ENCODE measurements around the gene TRIM31. TPM values are rescaled to one million over a fixed set of nuclear protein-coding genes. Genes with fewer than 3 reads are reported as not detected.

The TRIM31 gene
- total and polyA plus RNA-seq, 2 donors (not counting 1 experiment from before 2014, with no cell fraction given), result not detected

DNA sequence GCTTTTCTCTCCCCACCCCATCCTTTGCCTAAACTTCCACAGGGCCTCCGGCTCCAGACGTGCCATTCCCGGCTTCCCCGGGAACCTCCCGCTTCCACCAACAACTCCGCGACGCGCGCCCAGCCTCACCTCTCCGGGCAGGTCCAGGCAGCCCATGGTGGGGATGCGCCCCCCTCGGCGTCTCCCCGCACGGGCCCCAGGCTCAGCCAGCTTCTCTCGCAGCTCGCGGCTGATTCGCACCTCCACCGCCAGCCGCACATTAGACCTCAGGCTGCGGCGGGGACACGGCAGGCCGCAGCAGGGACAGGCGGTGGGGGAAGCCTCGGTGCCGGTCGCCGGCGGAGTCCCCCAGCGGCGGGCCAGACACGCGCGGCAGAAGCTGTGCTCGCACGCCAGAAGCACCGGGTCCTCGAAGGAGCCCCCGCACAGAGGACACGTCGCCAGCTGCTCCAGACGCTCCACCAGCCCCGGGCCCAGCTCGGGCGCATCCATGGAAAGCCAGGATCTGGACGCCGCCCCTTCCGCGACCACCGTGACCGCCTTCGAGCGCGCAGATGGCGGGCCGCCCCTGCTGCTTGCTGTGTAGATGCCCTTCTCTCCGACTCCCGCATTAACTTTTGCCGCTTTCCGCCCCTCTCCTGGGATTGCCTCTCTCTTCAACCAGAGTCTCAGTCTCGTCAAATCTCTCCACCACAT is 37.6 kb downstream of the TRIM31 start, which contains the start of gene RNF39:
RNF39 (minus strand) TSS at position 676 of the 696 bp plus-strand sequence; CDS start at position 492, 184 bp downstream.
- Histone ChIP-seq H3K27ac (ENCODE audit: insufficient read depth, low read length) (no peak within 1 kb of the TSS), H4K20me1 (ENCODE audit: control insufficient read depth, extremely low read depth, insufficient read depth, low read length) (no peaks in the 10 kb centered on the region), H3K79me2 (ENCODE audit: control insufficient read depth, insufficient read depth, low read length) (no peaks in the 10 kb centered on the region), H3K4me1 (ENCODE audit: control insufficient read depth, extremely low read depth, insufficient read depth, low read length) (peaks cover 2% of the 10 kb centered on the region), H3K4me3 (replicated peaks in 1 of 4; ENCODE audit: control extremely low read depth in 1 of 4, insufficient read depth in 1 of 4, low read depth in 3 of 4, low read length in 4 of 4) (peak within 1 kb of the TSS in 2 of 4 experiments; percentile 28 to 50), H2AFZ (ENCODE audit: low read length) (no peak within 1 kb of the TSS), H3K36me3 (ENCODE audit: control insufficient read depth, insufficient read depth, low read length) (no peaks in the 10 kb centered on the region), H3K27me3 (ENCODE audit: control insufficient read depth, insufficient read depth, low read length) (peaks cover 80% of the 10 kb centered on the region), H3K9me3 (ENCODE audit: control insufficient read depth, insufficient read depth, low read depth, low read length) (no peaks in the 10 kb centered on the region), H3K4me2 (ENCODE audit: extremely low read depth, insufficient read depth, low read length) (peak within 1 kb of the TSS; percentile 32), H3K9ac (ENCODE audit: insufficient read depth, low read length) (no peak within 1 kb of the TSS)
- peak; percentile 97 for TF ChIP-seq EZH2 (IDR thresholded peaks at IDR 0.05; ENCODE audit: low read length, missing control alignments)
- TF ChIP-seq CTCF (conservative IDR thresholded peaks at IDR 0.05 in 1 of 2, IDR thresholded peaks at IDR 0.05 in 1 of 2; ENCODE audit: low read depth in 1 of 2, low read length in 2 of 2), result no peak
- no peak for DNase-seq (ENCODE audit: low read depth in 2 of 2)

DNA sequence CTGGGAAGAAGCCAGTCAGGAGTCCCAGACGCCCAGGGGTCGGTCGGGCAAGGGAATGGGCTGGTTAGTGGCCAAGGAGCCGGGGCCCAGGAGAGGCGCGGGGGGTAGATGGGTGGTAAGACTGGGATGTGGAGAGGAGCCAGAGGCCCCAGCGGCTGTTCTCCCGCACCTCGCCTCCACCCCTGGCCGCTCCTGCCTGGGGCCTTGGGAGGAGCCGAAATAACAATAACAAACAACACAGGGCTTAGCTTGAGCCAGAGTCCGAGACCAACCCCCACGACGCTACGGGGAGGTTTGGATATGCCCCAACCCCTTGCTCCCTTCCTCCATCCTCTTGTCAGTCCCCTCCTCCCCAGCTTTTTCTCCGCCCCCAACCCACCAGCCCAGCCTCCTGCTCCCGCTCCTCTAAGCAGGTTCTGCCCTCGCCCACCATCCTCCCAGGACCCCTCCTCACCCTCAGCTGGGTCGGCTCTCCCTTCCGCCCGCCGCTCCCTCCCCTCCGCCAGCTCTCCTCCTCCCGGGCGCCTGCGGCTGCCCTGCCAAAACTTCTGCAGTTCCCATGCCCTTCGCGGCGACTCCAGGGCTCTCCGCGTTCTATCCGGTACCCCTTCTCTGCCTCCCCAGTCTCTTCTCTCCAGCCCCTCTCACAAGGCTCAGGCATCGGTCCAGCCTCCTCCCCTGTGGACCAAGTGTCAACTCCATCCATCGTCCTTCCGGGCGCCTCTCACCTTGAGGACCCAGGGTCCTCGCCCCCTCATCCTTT is 38.4 kb downstream of the TRIM31 start:
- Histone ChIP-seq H3K4me2 (ENCODE audit: extremely low read depth, insufficient read depth, low read length) (peak overlapping the region; percentile 32), H2AFZ (ENCODE audit: low read length) (no peak overlapping the region)

More for the DNA sequence above, 38.4 kb downstream of the TRIM31 start:
- peaks cover 80% of the 10 kb centered on the region for H3K27me3 ChIP-seq (ENCODE audit: control insufficient read depth, insufficient read depth, low read length)
- peaks cover 2% of the 10 kb centered on the region for H3K4me1 ChIP-seq (ENCODE audit: control insufficient read depth, extremely low read depth, insufficient read depth, low read length)
- H3K9me3 ChIP-seq (ENCODE audit: control insufficient read depth, insufficient read depth, low read depth, low read length), result no peaks in the 10 kb centered on the region
- no peak for TF ChIP-seq CTCF (conservative IDR thresholded peaks at IDR 0.05 in 1 of 2, IDR thresholded peaks at IDR 0.05 in 1 of 2; ENCODE audit: low read depth in 1 of 2, low read length in 2 of 2)
- no peak for TF ChIP-seq EZH2 (IDR thresholded peaks at IDR 0.05; ENCODE audit: low read length, missing control alignments)
- H3K27ac ChIP-seq (ENCODE audit: insufficient read depth, low read length), result no peak overlapping the region
- peak overlapping the region in 2 of 4 experiments; percentile 28 to 50 for H3K4me3 ChIP-seq (replicated peaks in 1 of 4; ENCODE audit: control extremely low read depth in 1 of 4, insufficient read depth in 1 of 4, low read depth in 3 of 4, low read length in 4 of 4)
- H4K20me1 ChIP-seq (ENCODE audit: control insufficient read depth, extremely low read depth, insufficient read depth, low read length), result no peaks in the 10 kb centered on the region
- H3K79me2 ChIP-seq (ENCODE audit: control insufficient read depth, insufficient read depth, low read length), result no peaks in the 10 kb centered on the region
- no peak overlapping the region for H3K9ac ChIP-seq (ENCODE audit: insufficient read depth, low read length)
- H3K36me3 ChIP-seq (ENCODE audit: control insufficient read depth, insufficient read depth, low read length), result no peaks in the 10 kb centered on the region
- peak in 1 of 2 donors; percentile 10 for DNase-seq (ENCODE audit: low read depth in 2 of 2)

All from fibroblast of lung (primary cell).